DMS 273 treated with DMSO at 0.1 percent for 48 hours (cell line): ENCODE measurements around the gene COMT.

Experiments used
- DNase-seq: peaks from one replicate; lab custom pipeline; 2025; lab: John Stamatoyannopoulos, UW

Gene COMT

GRCh38 chr22:19995611-19996339 is 54.2 kb downstream of the COMT start:
- DNase-seq: no peak

GRCh38 chr22:19996694-19997384 is 55.3 kb downstream of the COMT start:
- DNase-seq: no peak

GRCh38 chr22:19997561-19998231 is 56.1 kb downstream of the COMT start:
- no peak for DNase-seq

GRCh38 chr22:19998232-19998951 is 56.8 kb downstream of the COMT start:
- no peak for DNase-seq

- DNase-seq: no peak
Measured at GRCh38 chr22:19998991-19999820, 57.6 kb downstream of the COMT start.

- DNase-seq: no peak
Measured at GRCh38 chr22:20000246-20001081, 58.9 kb downstream of the COMT start.

GRCh38 chr22:20001082-20001638 is 59.6 kb downstream of the COMT start:
- DNase-seq: no peak

- no peak for DNase-seq
Measured at GRCh38 chr22:20002128-20002527, 60.6 kb downstream of the COMT start.

GRCh38 chr22:20002636-20003035 is 61.1 kb downstream of the COMT start:
- DNase-seq: no peak

GRCh38 chr22:20003304-20003703 is 61.7 kb downstream of the COMT start:
- no peak for DNase-seq

- no peak for DNase-seq
Measured at GRCh38 chr22:20004464-20004863, 62.9 kb downstream of the COMT start.

GRCh38 chr22:20008221-20008995 is 66.8 kb downstream of the COMT start:
- DNase-seq: no peak

GRCh38 chr22:20009018-20009491 is 67.5 kb downstream of the COMT start:
- DNase-seq: no peak

GRCh38 chr22:20009582-20010306 is 68.2 kb downstream of the COMT start:
- DNase-seq: no peak

GRCh38 chr22:20010307-20011122 is 68.9 kb downstream of the COMT start:
- no peak for DNase-seq

- DNase-seq: no peak
Measured at GRCh38 chr22:20011123-20011992, 69.8 kb downstream of the COMT start.
